H1 (cell line): Measurements from ENCODE around the gene TSPAN17. TPM values are rescaled to one million over a fixed set of nuclear protein-coding genes. Genes with fewer than 3 reads are reported as not detected.

ENCODE experiments used
- CTBP2 ChIP-seq: IDR thresholded peaks from 2 replicates; pipeline ENCODE4 v1.7.0; 2011; ENCODE audit warnings: borderline replicate concordance, mild to moderate bottlenecking, moderate library complexity, mixed read lengths, low read length; ENCODE audit not compliant: insufficient read depth, insufficient read length
- EZH2 ChIP-seq: fragments of 200-600 bp; sonication (generic); IDR thresholded peaks from 2 replicates; pipeline ENCODE4 v1.7.1; 2012; ENCODE audit warnings: low read depth, mild to moderate bottlenecking, moderate library complexity, low read length, inconsistent platforms; ENCODE audit not compliant: severe bottlenecking
- SAP30 ChIP-seq: fragments of 300-600 bp; sonication (generic); IDR thresholded peaks from 2 replicates; pipeline ENCODE4 v1.7.1; 2012; ENCODE audit warnings: low read length, moderate library complexity, mild to moderate bottlenecking, inconsistent platforms; ENCODE audit not compliant: insufficient read depth, insufficient replicate concordance
- polyA plus RNA-seq, 7 experiments: library from polyadenylated mRNA; depleted of rRNA in 3 of 7; stranded (reverse) in 5 of 7; unstranded in 2 of 7; fragments of >200 nt in 5 of 7; fragments of 200-250 nt in 2 of 7; gene quantifications; 1 replicate in 5 of 7; 2 replicates in 1 of 7; 4 replicates in 1 of 7; pipeline versions ENCODE4 v1.2.1 to v1.2.3, GENCODE V29; 2011 to 2013; ENCODE audit warnings: missing spikeins in 2 of 7, mixed read lengths in 2 of 7
- total RNA-seq: library from RNA; stranded (reverse); fragmentation: NEBNext Ultra II Directional; extraction: Animal tissue kit (Norgen Biotek cat#: 25700); gene quantifications from 2 replicates; pipeline ENCODE4 v1.2.1, GENCODE V29; 2021

The TSPAN17 gene
- total and polyA plus RNA-seq, 2 of the 8 experiments (the other 6 are each of a cell fraction or from before 2014, with no cell fraction given): 41.5 to 53.7 TPM

DNA sequence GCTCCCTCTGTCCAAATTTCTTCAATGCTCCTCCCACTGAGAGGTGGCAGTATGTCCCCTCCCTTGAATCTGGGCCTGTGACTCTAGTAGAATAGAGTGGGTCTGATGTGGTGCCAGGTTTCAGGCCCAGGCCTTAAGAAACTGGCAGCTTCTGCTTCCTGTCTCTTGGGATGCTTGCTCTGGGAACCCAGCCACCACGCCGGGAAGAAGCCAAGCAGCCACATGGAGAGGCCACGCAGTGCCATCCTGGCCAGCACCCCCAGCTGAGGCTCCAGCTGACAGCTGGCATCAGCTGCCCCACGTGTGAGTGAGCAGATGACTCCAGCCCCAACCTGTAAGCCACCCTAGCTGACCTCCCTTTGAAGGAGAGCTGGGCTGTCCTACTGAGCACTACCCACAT, 7.3 kb upstream of the TSPAN17 start (continued):
- no peak for TF ChIP-seq SAP30
- no peak for TF ChIP-seq EZH2
- TF ChIP-seq CTBP2: no peak
